NCI-H748 (cell line): ENCODE data around the gene ADAMTS1.

Experiments used
- DNase-seq: peaks from one replicate; lab custom pipeline; 2025; ENCODE audit not compliant: unreplicated experiment; lab: John Stamatoyannopoulos, UW

The ADAMTS1 gene

GRCh38 chr21:26813426-26813998, 31.7 kb downstream of the ADAMTS1 start:
- DNase-seq, result no peak

GRCh38 chr21:26812173-26812572, 33.0 kb downstream of the ADAMTS1 start:
- DNase-seq, result no peak

DNA sequence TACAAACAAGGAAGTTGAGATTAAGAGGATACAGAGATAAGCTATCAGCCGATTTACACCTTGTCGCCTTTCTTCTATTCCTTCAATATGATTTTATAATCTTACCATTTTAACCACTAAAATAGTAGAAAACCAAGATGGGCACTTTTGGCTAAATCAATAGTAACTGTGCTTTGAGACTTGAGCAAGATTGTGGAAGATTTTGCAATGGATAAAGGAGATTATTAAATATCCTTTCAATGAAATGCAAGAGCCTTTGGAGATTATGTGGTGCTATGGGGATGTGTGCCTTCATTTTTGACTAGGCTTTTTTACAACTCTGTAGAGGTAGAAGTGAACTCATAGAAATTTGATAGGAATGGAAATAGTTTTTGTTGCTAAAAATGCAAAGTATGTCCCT, 33.7 kb downstream of the ADAMTS1 start:
- DNase-seq, result no peak

GRCh38 chr21:26810676-26811415, 34.4 kb downstream of the ADAMTS1 start:
- DNase-seq, result no peak

- DNase-seq, result no peak
Measured at GRCh38 chr21:26810266-26810665, 34.9 kb downstream of the ADAMTS1 start.

DNA sequence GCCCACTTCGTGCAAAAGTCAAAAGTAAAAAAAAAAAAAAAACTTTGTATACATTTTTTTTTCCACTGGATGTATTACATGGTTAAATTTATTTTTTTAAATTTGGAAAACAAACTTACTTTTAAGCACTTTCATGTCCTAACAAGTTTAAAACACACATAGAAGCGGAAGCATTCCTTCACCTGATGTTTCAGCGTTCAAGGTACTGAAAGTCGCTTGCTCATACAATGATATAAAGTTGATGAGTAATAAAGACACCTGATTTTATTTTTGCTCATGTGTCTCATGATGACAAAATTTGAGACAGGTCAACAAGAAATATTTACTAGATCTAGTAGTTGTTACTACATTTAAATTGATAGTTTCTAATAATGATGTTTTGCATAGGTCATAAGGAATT, 35.5 kb downstream of the ADAMTS1 start:
- DNase-seq, result no peak

DNA sequence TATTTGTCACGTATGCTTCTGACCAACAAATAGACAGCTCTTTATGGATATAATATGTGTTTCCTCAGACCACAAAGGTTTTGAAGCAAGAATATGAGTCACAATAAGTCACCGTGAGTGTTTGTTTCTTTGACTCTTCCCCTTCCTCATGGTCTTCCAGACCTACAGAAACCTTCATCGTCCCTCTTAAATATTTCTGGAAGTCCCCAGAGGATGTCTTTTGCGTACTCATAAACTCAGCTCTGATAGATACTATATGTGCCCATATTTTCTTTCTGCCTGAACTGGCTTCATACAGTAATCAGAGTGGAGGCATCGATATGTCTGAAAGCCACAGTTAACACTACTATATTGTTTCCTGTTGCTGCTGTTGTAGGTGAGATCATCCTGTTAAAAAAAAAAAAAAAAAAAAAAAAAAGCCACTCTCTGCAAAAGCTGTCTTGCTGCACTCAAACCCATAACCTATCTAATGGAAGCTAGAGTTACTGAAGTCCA, 38.4 kb downstream of the ADAMTS1 start:
- no peak for DNase-seq

DNA sequence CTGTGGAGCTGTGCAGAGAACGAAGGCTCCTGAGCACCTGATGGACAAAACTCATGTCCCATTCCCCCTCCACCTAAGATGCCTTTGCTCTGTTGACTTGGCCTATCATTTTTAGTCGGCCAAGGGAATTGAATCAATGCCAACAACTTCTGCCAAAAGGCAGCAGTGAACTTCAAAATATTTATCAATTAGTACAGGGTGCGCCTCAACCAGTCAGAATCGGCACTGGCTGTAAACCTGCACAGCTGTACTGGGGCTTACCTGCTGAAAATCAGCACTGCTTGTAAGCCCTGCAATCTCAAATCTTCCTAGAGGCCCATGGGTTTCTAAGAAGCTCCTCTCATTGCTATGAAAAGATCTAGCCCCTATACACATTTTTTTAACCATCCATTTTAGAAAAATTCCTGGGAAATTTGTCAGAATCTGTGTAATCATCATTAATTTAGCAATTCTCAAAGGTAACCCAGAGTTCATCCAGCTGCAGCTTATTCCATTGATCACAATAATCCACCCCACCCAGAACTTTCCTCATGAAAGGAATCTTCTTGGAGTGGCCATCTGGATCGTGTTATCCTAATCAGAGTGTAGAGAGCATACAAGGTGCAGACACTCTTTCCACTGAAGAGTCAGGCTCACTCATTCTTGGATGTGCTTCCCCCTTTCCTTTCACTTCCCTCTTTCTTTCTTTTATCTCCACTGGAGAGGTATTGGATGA, 40.2 kb downstream of the ADAMTS1 start:
- DNase-seq, result no peak

GRCh38 chr21:26801498-26801897, 43.7 kb downstream of the ADAMTS1 start:
- no peak for DNase-seq

DNA sequence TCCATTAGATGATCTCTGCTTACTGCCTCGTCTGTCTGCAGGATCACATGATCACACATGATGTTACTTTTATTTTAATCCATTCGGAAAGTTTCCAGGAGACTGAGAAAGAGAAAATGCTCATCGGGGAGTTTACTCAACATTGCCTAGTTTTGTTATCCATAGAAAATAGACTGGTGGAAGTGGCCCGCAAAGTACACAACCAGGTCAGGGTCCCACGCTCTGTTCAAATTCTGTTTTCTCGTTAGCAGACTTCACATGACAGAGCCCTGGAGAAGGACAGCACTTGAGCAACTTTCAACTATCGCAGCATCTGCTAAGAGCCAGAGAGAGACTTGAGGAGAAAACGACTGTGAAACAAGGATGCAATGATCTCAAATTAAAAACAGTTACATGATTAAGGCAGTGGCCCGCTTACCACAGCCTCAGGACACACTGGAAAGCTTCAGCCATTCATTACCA, 44.2 kb downstream of the ADAMTS1 start:
- no peak for DNase-seq

- no peak for DNase-seq
Measured at GRCh38 chr21:26800455-26800854, 44.8 kb downstream of the ADAMTS1 start.

DNA sequence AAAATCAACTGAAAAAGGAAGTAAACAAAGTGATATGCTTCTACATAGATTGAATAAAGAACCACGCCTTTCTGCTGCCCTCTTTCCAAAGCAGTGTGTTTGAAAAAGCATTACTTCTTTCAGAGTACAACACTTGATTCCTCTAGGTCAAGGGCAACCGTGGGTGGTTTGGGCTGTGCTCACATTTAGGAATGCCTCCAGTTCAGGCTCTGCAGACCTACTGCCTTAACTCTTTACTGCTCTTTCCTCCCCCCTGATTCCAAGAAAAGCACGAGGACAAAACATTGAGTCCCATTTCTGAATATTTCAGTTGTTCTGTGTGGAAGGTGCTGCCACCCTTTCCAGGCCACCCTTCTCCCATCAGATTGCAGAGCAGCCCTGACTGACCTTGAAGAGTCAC, 45.2 kb downstream of the ADAMTS1 start:
- no peak for DNase-seq

GRCh38 chr21:26798856-26799751, 46.1 kb downstream of the ADAMTS1 start:
- DNase-seq, result peak; percentile 85

DNA sequence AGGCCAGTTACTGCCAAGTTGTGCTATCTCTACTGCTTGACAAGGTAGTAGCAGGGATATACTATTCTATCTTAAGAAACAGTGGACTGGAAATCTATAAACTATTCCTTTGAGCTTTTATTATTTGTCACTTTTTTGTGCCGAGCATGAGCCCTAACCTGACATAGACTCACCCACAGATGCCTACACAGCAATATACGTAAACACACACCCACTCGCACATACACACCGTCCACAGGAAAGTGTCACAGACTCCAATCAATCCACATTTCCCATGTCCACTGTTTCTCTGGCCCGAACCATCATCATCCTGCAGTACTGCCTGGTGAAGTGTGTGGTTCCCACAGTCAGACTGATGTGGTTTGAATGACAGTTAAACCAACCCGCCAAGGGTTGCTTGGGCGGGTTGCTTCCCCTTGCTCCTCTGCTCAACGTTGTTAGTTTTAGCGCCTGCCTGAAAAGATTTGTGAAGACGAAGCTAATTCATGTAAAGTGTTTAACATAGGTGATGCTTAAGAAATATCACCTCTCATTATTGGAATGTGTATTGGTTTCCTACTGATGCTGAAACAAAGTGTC, 47.2 kb downstream of the ADAMTS1 start:
- no peak for DNase-seq

DNA sequence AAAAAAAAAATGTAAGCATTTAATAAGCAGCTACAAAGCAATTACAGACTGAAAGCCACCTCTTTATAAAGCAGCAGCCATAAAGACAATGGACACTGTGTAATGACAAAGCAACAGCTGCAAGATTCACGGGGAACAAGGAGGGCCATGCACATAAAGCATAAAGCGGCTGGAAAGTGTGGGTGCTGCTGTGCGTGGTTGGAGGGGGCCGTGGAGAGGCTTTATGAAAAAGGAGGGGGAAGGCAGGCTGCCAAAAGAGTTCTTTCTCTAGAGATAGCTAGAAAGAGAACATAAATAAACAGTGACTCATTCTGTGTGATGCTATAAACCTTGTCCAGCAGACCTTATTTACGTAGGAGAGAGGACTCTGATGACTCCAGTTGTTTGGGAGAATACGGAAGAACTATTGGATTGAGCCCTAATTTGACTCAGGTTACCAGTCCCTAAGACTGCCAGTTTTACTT, 49.3 kb downstream of the ADAMTS1 start:
- peak; percentile 82 for DNase-seq

DNA sequence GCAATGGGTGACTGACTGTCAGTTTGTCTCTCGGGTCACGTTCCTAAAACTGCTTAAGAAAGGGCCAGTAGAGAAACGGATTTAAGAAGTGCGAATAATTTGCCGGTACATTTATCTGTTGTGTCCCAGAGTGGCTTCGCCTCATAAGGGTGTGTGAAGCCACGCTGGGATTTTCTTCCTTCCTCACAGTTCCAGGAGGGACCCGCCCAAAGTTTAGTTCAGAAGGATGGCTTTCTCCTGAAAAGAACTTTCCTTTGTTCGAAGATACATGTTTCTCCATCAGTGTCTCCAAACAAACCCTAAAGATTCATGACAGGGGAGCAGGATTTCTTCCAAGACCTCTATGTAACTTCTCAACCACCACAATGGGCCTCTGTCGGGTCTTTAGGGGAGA, 49.8 kb downstream of the ADAMTS1 start:
- no peak for DNase-seq

DNA sequence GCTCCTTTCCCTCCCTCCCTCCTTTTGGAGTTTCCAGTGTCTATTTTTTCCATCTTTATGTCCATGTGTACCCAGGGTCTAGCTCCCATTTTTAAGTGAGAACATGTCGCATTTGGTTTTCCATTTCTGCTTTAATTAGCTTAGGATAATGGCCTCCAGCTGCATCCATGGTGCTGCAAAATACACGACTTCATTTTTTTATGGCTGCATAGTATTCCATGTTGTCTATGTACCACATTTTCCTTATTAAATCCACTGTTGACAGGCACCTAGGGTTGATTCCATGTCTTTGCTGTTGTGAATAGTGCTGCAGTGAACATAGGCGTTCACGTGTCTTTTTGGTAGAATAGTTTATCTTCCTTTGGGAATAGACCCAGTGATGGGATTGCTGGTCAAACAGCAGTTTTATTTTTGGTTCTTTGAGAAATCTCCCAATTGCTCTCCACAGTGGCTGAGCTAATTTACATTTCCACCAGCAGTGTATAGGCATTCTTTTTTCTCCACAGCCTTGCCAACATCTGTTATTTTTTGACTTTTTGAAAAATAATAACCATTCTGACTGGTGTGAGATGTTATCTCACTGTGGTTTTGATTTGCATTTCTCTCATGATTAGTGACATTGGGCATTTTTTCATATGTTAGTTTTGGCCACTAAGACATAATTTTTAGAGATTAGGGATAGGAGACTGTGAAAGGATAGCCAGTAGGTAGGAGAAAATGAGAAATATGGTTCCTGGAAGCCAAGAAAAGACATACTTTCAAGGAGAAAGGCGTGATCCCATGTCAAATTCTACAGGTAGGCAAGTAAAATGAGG, 50.4 kb downstream of the ADAMTS1 start:
- no peak for DNase-seq

DNA sequence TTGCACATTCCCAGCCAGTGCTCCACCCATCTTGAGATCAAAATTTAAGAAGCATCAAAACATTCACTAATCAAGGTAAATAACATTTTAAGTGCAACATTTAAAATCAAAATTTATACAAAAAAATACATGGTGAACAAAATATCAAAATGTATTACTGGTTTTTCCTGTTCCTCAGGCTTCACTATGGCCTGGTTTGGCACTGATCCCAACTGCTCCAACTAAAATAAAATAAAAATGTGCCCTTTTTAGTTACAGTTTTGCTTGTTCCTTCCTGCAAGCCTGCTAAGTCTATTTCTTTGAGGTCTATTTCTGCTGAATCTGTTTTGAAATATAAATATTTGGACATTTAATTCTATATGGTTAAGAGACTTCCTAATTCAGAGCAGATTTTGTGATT, 54.9 kb downstream of the ADAMTS1 start:
- no peak for DNase-seq

DNA sequence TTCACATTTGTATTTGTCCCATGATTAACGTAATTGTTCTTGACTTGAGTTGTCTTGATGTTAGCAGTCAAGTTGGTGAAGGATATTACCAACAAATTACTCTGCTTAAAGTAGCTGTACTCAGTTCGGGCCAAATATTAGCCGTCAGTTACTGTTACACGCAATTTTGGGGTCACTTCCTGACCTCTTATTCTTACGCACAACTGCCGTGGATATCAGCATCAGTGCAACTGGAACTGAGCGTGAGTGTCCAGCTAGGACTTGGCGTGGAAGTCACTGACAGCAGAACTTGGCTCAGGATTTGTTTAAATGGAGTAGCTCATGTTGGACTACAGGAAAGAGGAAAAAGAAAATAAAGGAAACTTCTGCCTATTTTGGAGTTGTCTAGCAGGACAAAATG, 56.4 kb downstream of the ADAMTS1 start:
- no peak for DNase-seq
